Measurements from ENCODE around the gene NRSN2.

DNA sequence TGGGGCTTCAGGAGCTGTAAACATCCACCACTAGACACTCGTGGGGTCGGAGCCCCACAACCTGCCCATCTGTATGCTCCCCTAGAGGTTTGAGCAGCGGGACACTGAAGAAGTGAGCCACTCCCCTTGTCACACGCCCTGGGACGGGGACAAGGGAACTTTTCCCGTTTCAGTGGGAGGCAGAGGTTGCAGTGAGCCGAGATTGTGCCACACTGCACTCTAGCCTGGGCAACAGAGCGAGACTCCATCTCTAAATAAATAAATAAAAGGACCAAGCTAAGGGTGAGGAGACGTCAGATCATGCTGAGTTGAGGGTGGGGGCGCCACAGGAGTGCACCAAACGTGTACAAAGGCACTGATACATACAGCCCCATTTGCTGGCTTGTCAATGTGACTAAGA is 41.2 kb upstream of the NRSN2 start:
- TF ChIP-seq POLR2AphosphoS5 (IDR thresholded peaks at IDR 0.05; ENCODE audit: borderline replicate concordance, low read depth, low read length) (no peak), EZH2 (IDR thresholded peaks at IDR 0.05) (no peak), FOXP2 (optimal IDR thresholded peaks at IDR 0.05; ENCODE audit: control extremely low read depth, extremely low read length, insufficient read depth) (no peak)
